GM12892 (cell line): Measurements from ENCODE around the gene ESRRA.

Experiments
- DNase-seq: peaks from one replicate; pipeline ENCODE4 v3.0.0; 2011; ENCODE audit not compliant: insufficient read length
- FAIRE-seq: peaks from 2 replicates; lab custom pipeline; 2011; peaks lifted over from hg19 to GRCh38; lab: Jason Lieb, UNC
- POLR2A ChIP-seq: IDR thresholded peaks from 2 replicates; pipeline ENCODE4 v1.6.1; 2011; ENCODE audit warnings: low read depth, low read length, control low read depth
- POLR2AphosphoS5 ChIP-seq: IDR thresholded peaks from 2 replicates; pipeline ENCODE4 v1.6.1; 2011; ENCODE audit warnings: low read depth, low read length, control low read depth
- TAF1 ChIP-seq: IDR thresholded peaks from 2 replicates; pipeline ENCODE4 v1.6.1; 2011; ENCODE audit warnings: low read depth, mild to moderate bottlenecking, control low read depth, low read length, borderline replicate concordance

The ESRRA gene

GRCh38 chr11:64289002-64289564 is 16.2 kb upstream of the ESRRA start:
- TF ChIP-seq POLR2AphosphoS5 (no peak), POLR2A (no peak), TAF1 (no peak)
- DNase-seq (no peak), FAIRE-seq (no peak)

GRCh38 chr11:64290352-64291261 is 14.7 kb upstream of the ESRRA start:
- no peak for FAIRE-seq
- DNase-seq: no peak
- no peak for TF ChIP-seq POLR2A

DNA sequence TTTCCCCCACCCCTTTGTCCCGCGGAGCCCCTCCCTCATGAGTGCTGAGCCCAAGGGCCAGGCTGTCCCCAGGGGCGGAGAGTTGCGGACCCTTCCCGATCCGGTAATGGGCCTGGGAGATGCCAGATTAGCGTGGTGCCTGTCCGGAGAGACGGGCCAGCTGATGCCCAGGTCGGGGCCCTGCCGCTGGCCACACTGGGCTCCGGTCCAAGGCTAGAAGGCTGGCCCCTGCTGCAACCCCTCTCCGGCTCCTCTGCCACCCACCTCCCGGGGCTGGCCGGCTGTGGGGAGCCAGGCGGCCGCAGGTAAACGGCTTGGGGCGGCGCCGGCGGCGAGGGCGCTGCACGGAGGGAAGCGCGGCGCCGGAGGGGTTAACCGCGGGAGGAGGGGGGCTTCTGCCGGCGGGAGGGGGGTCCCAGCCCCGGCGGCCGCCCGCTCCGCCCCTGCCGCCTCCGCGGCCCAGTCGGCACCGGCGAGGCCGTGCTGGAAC is 14.0 kb upstream of the ESRRA start, which contains the start of gene KCNK4:
TSS of gene KCNK4 (plus strand) at position 41 of the 490 bp plus-strand sequence. CDS start 1,717 bp downstream, outside the sequence.
- FAIRE-seq: no peak
- DNase-seq: no peak
- TF ChIP-seq POLR2AphosphoS5 (no peak), TAF1 (no peak), POLR2A (no peak)

DNA sequence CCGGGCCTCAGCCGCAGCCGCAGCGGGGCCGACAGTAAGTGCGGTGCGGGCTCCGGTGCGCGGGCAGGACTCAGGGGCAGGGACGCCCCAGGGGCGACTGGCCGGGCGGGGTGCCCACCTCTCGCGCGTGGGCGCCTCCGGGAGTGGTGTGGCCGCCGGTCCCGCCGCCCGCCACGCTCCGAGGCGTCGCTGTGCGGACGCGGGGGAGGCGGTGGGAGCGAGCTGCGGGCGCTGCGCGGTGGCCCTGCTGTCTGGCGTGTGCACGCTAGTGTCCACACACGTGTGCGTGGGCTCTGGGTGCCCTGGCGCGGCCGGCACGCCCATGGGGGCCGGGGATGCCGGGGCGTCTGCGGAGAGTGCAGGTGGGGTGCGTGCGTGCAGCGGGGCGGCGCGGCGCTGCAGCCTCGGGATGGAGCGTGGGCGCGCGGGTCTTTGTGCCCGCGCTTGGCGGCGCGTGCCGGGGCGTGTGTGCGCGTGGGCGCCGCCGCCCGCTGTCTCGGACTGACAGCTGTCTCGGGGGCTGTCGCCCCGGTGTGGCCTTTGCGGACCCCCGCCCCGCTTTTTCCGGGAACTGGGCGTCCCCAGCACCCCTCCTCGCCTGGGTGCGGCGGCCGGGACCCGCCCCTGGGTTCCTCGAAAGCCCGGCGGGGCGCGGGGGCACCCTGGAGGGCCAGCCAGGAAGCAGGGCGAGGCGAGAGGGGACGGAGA is 13.4 kb upstream of the ESRRA start:
- DNase-seq (no peak), FAIRE-seq (no peak)
- TF ChIP-seq POLR2AphosphoS5 (no peak), TAF1 (no peak), POLR2A (no peak)

DNA sequence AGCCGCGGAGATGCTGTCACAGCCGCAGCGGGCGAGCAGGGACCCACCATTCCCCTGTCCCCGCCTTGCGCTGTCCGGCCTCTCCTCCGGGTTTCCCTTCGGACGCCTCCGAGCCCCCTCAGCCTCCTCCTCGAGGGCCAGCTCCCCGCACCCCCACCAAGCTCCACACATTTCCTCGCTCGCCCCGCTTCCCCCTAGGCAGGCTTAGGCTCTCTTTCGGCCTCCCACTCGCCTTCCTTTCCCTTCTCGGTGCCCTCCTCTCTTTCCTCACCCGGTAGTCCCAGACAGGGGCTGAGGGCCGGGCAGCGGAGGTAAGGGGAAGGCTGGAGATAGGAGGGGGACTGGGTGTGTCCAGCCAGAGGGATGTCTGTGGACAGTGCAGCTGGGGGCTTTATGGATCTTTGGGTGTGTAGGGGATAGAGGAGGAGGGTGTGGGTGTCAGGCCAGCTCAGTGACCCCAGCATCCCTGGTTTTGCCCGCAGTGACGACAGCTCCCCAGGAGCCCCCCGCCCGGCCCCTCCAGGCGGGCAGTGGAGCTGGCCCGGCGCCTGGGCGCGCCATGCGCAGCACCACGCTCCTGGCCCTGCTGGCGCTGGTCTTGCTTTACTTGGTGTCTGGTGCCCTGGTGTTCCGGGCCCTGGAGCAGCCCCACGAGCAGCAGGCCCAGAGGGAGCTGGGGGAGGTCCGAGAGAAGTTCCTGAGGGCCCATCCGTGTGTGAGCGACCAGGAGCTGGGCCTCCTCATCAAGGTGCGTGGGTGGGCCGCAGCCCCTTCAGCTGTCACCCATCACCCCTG is 12.7 kb upstream of the ESRRA start:
- DNase-seq (no peak), FAIRE-seq (no peak)
- TF ChIP-seq TAF1: no peak
- TF ChIP-seq POLR2A: no peak
- TF ChIP-seq POLR2AphosphoS5: no peak

- no peak for TF ChIP-seq POLR2A
- no peak for TF ChIP-seq TAF1
- TF ChIP-seq POLR2AphosphoS5: no peak
- DNase-seq (no peak), FAIRE-seq (no peak)
Measured at GRCh38 chr11:64294774-64295173, 10.6 kb upstream of the ESRRA start.

DNA sequence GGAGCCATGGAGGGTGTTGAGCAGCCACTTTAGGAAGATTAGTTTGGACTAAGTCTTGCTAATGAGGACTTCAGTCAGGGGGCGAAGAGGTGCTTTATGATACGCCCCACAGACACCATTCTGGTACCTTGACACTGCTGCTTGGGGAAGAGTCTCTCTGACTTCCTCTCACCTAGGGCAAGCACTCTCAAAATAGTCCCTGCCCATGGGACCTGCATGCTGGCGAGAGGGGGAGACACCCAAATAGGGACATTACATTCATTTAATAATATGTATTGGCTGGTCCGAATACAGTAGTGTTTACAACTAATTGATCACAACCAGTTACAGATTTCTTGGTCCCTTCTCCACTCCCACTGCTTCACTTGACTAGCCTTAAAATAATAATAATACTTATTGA is 9.6 kb upstream of the ESRRA start:
- DNase-seq (no peak), FAIRE-seq (no peak)
- no peak for TF ChIP-seq POLR2A
- TF ChIP-seq POLR2AphosphoS5: no peak
- no peak for TF ChIP-seq TAF1

- DNase-seq (no peak), FAIRE-seq (no peak)
- TF ChIP-seq POLR2AphosphoS5 (no peak), POLR2A (no peak), TAF1 (no peak)
Measured at GRCh38 chr11:64296236-64296635, 9.1 kb upstream of the ESRRA start.

- FAIRE-seq (no peak), DNase-seq (no peak)
- TF ChIP-seq POLR2A: no peak
- no peak for TF ChIP-seq TAF1
- TF ChIP-seq POLR2AphosphoS5: no peak
Measured at GRCh38 chr11:64296830-64297698, 8.3 kb upstream of the ESRRA start.
